ENCODE data around the gene FUOM. TPM values are rescaled to one million over a fixed set of nuclear protein-coding genes. Genes with fewer than 3 reads are reported as not detected.
A peak's percentile ranks its signal among the peaks of the same experiment; 100 is the strongest.

The FUOM gene
- polyA plus RNA-seq, 3 donors: 29.8 to 56.8 (median 39.0) TPM

GRCh38 chr10:133312769-133313145 is 45.1 kb downstream of the FUOM start:
- Mint-ChIP-seq H3K36me3 (peaks cover 37 to 42% of the 10 kb centered on the region in 2 donors), H3K27ac (no peak overlapping the region), H3K4me1 (peaks cover 8% of the 10 kb centered on the region), H3K27me3 (ENCODE audit: low read depth in 3 of 3) (peaks cover 5 to 9% (median 7%) of the 10 kb centered on the region in 3 donors), H3K9me3 (peaks cover 0 to 7% (median 6%) of the 10 kb centered on the region in 7 donors), H3K4me3 (no peak overlapping the region)
- no peak for DNase-seq
- H3K79me2 ChIP-seq (ENCODE audit: insufficient read depth, low read length): peaks cover 15% of the 10 kb centered on the region
- no peaks in the 10 kb centered on the region for H3K9me3 ChIP-seq (replicated peaks in 1 of 2; ENCODE audit: control insufficient read depth in 1 of 2, insufficient read depth in 1 of 2, low read length in 2 of 2)
- peaks cover 9 to 11% of the 10 kb centered on the region in 2 donors for H3K4me1 ChIP-seq (ENCODE audit: control insufficient read depth in 1 of 2, insufficient read depth in 2 of 2, low read length in 2 of 2)
- H3K27ac ChIP-seq (ENCODE audit: low read depth in 1 of 2, low read length in 2 of 2): no peak overlapping the region
- 92% methylated on average over 5 of the region's 9 CpGs for WGBS (ENCODE audit: insufficient coverage)
- no peak overlapping the region for H2AFZ ChIP-seq (ENCODE audit: insufficient read depth, low read depth, low read length, poor library complexity, severe bottlenecking)
- intact Hi-C loops (cut with micrococcal nuclease): no loop called here
- H3K4me2 ChIP-seq (replicated peaks; ENCODE audit: extremely low read depth, low read length, poor library complexity, severe bottlenecking): no peak overlapping the region
- peaks cover 25 to 40% of the 10 kb centered on the region in 2 donors for H3K36me3 ChIP-seq (replicated peaks in 1 of 2; ENCODE audit: control insufficient read depth in 1 of 2, insufficient read depth in 2 of 2, low read length in 2 of 2)
- no peak for TF ChIP-seq CTCF (IDR thresholded peaks at IDR 0.05)
- no peak overlapping the region for H3K9ac ChIP-seq (ENCODE audit: insufficient read depth, low read length, poor library complexity, severe bottlenecking)
- peaks cover 10% of the 10 kb centered on the region for H4K20me1 ChIP-seq (ENCODE audit: insufficient read depth, low read length)
- H3K27me3 ChIP-seq (ENCODE audit: control insufficient read depth in 2 of 2, insufficient read depth in 2 of 2, low read length in 2 of 2): no peaks in the 10 kb centered on the region
- H3K4me3 ChIP-seq (replicated peaks in 1 of 3; ENCODE audit: low read depth in 2 of 3, low read length in 3 of 3): no peak overlapping the region

GRCh38 chr10:133312016-133312768 is 45.6 kb downstream of the FUOM start:
- Histone ChIP-seq H3K27me3 (ENCODE audit: control insufficient read depth in 2 of 2, insufficient read depth in 2 of 2, low read length in 2 of 2) (no peaks in the 10 kb centered on the region), H3K9ac (ENCODE audit: insufficient read depth, low read length, poor library complexity, severe bottlenecking) (no peak overlapping the region), H3K9me3 (replicated peaks in 1 of 2; ENCODE audit: control insufficient read depth in 1 of 2, insufficient read depth in 1 of 2, low read length in 2 of 2) (no peaks in the 10 kb centered on the region), H4K20me1 (ENCODE audit: insufficient read depth, low read length) (peaks cover 10% of the 10 kb centered on the region), H3K4me1 (ENCODE audit: control insufficient read depth in 1 of 2, insufficient read depth in 2 of 2, low read length in 2 of 2) (peaks cover 15 to 17% of the 10 kb centered on the region in 2 donors), H3K27ac (ENCODE audit: low read depth in 1 of 2, low read length in 2 of 2) (no peak overlapping the region), H3K4me3 (replicated peaks in 1 of 3; ENCODE audit: low read depth in 2 of 3, low read length in 3 of 3) (no peak overlapping the region), H2AFZ (ENCODE audit: insufficient read depth, low read depth, low read length, poor library complexity, severe bottlenecking) (no peak overlapping the region), H3K4me2 (replicated peaks; ENCODE audit: extremely low read depth, low read length, poor library complexity, severe bottlenecking) (no peak overlapping the region), H3K36me3 (replicated peaks in 1 of 2; ENCODE audit: control insufficient read depth in 1 of 2, insufficient read depth in 2 of 2, low read length in 2 of 2) (peaks cover 25 to 40% of the 10 kb centered on the region in 2 donors), H3K79me2 (ENCODE audit: insufficient read depth, low read length) (peaks cover 21% of the 10 kb centered on the region)
- peak overlapping the region in 2 of 7 donors; percentile 0 to 53 for H3K27ac Mint-ChIP-seq
- DNase-seq: no peak
- intact Hi-C loops (cut with micrococcal nuclease): no loop called here
- no peak for TF ChIP-seq CTCF (IDR thresholded peaks at IDR 0.05)
- peaks cover 14% of the 10 kb centered on the region for H3K4me1 Mint-ChIP-seq
- WGBS (ENCODE audit: insufficient coverage): 99% methylated on average over 15 of the region's 23 CpGs
- H3K4me3 Mint-ChIP-seq: no peak overlapping the region
- H3K9me3 Mint-ChIP-seq: peaks cover 0 to 7% (median 6%) of the 10 kb centered on the region in 7 donors
- peaks cover 5 to 9% (median 7%) of the 10 kb centered on the region in 3 donors for H3K27me3 Mint-ChIP-seq (ENCODE audit: low read depth in 3 of 3)
- peaks cover 38 to 44% of the 10 kb centered on the region in 2 donors for H3K36me3 Mint-ChIP-seq
